Globus pallidus (tissue), 1 donor: ENCODE measurements around the gene CSMD2.
"Not testable (repeated sequence)": the region's sequence is repeated elsewhere in the genome, so short reads cannot be mapped to it uniquely, and the experiment has no call there.

Experiments
- DNase-seq: peaks from one replicate; pipeline ENCODE4 v3.0.0-alpha.2; 2015; ENCODE audit warnings: low spot score

Gene CSMD2

DNA sequence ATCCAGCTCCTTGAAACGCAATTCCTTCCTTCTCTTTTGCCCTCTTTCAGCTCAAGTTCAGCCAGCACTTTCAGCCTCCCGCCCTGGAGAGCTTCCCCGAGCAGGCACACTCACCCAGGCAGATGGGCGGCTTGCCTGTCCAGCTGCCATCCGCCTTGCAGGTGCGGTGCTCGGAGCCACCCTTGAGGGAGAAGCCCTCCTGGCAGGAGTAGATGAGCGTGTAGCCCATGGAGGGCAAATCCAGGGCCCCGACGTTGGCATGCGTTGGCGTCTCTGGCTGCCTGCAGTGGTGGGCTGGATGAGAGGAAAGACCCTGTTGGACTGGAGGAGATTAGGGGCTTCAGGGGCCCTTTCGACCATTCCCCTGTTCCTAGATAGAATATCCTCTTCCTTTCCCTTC lies 632.1 kb downstream of the CSMD2 start:
- DNase-seq, result no peak

- DNase-seq, result no peak
These were observed 632.8 kb downstream of the CSMD2 start for GRCh38 chr1:33532250-33532649.

GRCh38 chr1:33529957-33530356 lies 635.1 kb downstream of the CSMD2 start:
- no peak for DNase-seq

DNA sequence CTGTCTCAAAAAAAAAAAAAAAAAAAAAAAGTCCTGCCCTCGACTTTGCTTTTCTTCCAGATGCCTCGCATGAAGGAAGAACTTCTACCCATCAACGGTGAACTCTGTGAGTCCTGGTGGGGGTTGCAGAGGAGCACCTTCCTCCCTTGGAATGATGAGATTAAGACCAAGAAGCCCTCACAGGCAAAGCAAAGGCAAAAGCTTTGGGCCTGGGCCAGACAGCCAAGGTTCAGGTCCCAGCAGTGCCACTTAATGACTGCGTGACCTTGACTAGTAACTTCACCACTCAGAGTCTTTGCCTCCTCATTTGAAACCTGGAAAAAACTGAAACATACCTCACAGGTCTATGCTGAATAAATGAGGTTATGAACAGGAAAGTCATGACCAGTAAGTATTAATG lies 637.1 kb downstream of the CSMD2 start:
- DNase-seq, result no peak

DNA sequence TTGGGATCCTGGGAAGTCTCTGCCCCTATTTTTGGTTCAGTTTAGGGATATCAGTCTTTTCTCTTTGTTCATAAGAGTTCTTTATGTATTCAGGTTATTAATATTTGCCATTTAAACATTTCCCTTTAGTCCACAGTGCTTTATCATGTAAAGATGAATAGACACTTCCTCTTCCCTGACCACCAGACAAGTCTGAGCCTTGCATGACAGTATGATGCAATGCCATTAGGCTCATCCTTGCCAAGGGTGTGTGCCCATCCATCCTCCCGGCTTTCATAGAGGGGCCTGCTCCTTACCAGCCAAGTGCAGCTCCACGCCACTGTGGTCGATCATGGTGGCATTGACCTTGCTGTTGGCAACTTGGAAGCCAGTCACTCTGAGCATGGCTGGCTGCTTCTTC lies 640.4 kb downstream of the CSMD2 start:
- no peak for DNase-seq

DNA sequence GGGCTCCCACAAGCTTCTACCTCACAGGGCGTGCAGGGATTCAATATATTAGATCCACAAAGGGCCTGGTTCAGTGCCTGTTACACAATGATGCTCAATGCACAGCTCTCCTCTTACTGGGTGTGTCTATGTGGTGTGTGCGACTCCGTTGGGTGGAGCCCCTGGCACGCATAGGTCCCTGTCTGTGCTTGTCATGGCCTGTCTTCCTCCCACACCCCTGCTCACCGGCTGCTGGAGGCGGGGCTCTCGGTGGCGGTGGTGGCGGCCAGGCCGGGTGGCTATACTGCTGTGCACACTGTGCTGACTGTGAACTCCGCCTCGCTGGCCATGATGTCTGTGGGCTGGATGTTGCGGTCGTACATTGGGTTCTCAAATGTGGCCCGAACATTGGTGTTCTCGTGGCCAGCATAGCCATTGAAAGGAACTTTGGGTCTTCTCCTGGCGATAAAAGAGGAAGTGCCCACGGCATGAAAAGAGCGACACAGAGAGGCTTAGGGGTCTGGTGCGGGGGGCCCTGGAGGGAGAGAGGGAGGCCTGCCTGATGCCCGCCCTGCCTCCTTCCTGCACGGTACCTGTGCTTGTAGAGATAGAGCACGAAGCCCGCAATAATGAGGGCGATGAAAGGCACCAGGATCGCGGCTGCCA lies 645.7 kb downstream of the CSMD2 start:
- no peak for DNase-seq

DNA sequence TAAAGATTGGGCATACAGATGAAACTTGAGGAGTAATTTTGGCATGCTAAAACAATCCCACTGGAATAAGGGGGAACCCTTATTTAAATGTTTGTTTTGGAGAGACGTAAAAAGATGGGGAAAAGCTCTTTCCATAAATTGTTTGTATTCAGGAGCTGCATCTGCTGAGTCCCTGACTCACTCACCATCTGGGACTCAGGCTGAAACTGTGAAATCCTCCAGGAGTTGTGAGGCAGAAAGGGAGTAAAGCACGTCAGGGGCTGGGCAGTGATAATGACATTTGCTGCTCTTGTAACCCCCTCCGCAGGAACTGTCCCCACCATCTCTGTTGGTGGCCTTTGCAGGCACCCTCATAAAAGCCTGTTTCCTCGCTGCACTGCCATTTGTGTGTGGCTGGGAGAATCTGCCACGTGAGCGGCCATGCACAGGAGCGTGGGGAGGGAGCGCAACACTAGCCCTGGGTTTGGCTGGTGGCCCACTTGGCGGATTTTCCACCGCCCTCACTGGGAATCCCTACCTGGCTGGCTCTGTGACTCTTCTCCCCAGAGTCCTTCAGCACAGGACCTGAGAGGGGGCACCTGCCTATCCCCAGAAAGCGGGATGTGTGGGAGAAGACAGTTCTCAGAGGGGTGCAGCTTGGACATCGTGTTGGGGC lies 647.3 kb downstream of the CSMD2 start:
- DNase-seq, result no peak

DNA sequence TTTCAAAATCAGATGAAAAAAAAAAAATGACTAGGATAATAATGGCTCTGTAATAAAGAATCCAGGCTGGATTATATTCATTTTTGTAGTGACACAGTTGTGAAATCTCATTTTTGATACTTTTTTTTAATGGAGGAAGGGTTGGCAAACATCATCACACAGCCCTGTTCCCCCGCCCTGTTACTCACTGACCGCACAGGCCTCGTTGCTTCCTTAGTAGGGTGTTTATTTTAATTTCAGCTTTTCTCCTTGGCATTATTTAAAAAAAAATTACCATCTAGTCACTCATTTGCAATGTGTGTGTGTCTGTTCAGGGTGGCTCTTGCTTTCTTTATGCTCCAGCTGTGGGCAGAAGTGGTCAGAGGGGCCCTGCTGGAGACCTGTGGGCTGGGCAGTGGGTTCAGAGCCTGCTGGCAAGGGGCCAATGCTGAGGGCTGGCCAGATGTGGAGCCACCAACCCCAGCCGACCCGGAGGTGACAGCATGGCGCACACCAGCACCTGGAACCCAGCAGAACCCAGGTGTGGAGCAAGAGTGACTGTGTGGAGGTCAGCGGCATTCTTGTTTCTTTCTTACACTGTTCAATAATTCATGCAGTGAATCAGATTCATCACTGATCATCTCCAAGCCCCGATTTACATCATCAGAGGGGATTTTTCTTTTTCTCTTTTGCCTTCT lies 648.0 kb downstream of the CSMD2 start:
- no peak for DNase-seq

GRCh38 chr1:33516428-33516827 lies 648.6 kb downstream of the CSMD2 start:
- no peak for DNase-seq

DNA sequence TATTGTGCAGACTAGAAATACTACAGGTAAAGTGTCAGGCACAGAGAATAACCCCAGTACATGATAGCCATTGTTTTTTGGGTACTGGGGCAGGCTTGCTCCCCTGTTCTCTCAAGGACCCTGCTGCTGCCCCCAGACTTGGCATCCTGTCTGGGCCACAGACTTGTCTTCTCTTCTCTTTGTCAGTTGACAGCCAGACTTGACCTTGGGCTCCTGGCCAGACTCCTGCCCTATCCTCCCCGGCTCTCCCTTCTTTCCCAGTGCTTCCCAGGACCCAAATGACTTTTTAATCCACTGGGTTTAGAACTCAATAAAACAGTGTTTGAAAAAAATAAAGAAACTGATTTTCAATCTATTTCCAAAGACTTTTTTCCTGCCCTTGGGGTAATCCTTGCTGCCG lies 649.4 kb downstream of the CSMD2 start:
- DNase-seq, result no peak

DNA sequence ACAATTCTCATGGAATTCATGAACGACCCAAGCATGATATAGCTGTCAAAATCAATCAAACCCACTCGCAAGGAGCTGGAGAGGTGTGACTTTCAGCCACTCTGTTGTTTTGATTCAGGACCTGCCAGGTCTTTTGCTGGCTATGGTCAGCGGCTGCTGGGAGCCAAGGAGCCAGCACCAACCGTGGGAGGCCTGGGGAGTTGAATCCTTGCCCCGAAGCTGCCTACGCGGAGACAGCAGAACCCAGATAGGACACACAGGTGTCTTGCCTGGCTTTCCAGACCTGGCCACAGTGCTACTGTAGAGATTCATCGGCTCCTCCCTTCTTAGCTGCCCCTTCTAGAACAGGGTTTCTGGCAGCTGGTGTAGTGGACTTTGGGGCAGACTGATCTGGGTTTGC lies 649.9 kb downstream of the CSMD2 start:
- DNase-seq, result no peak

DNA sequence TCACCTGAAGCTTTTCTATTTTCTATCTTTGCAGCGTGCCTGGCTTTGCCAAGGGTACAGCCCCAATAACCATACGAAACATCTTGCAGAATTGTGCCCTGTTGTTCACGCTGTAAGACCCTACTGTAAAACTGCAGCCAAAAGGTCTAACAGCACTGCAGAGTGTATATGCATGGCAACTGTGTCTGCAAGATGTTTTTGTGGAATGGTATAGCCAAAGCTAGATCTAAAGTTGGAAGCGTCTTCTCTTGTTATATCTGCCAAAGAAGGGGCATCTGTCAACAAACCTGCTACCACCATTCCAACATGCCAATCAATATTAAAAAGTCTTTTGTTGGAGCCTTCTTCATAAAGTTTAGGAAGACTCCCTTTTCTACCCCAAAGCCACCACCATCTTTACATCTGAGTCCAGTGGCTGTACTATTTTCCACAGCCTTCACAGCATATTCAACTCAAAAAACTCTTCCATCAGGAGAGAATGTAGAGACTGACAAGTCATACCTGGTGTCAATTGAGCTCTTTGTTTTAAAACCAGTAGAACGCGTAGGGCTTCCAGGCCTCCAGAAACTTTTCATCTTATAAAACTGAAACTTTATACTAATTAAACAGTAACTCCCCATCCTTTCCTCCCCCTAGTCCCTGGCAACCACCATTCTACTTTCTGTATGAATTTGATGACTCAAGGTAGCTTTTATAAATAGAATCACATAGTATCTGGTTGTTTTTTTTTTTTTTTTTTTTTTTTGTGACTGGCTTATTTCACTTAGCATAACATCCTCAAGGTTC lies 652.6 kb downstream of the CSMD2 start:
- no peak for DNase-seq

GRCh38 chr1:33509276-33509675 lies 655.8 kb downstream of the CSMD2 start:
- not testable (repeated sequence) for DNase-seq

GRCh38 chr1:33508151-33508550 lies 656.9 kb downstream of the CSMD2 start:
- no peak for DNase-seq

- no peak for DNase-seq
These were observed 657.4 kb downstream of the CSMD2 start for GRCh38 chr1:33507661-33508060.

- no peak for DNase-seq
These were observed 661.5 kb downstream of the CSMD2 start for GRCh38 chr1:33503506-33503905.

DNA sequence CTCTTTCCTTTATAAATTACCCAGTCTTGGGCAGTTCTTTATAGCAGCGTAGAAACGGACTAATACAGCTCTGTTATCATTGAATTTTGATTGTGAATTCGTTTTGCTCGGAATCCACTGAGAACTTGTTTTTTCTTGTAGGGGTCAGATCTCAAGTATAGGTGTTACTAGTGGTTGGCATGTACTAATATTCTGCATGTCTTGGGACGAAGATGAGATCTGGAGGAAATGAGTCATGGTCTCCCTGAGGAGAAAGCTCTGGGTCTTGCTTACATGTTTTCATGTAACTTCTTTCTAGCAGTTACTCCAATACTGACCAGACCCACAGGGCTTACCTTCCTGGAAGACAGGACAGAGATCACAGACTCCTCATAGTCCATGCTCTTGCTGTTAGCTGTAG lies 662.3 kb downstream of the CSMD2 start:
- DNase-seq, result no peak

DNA sequence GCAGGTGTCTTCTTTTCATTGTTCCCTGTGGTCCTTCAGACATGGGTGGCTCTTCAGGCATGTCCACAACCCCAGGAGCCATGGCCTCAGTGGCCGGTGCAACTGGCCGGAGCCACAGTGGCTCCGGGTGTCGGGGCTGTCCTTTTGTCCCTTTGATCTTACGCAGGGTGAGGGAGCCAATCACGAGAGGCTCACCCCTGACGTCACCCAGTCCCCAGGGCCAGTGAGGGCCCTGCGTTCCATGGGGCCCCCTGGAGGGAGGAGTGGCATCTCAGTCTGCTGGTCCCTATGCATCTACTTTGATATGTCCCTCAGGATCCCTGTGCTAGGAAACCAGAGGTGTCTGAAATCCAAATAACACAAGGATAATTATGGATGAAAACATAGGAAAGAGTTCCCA lies 663.3 kb downstream of the CSMD2 start:
- DNase-seq, result no peak

GRCh38 chr1:33501309-33501708 lies 663.7 kb downstream of the CSMD2 start:
- no peak for DNase-seq

GRCh38 chr1:33500547-33500946 lies 664.5 kb downstream of the CSMD2 start:
- DNase-seq, result no peak

DNA sequence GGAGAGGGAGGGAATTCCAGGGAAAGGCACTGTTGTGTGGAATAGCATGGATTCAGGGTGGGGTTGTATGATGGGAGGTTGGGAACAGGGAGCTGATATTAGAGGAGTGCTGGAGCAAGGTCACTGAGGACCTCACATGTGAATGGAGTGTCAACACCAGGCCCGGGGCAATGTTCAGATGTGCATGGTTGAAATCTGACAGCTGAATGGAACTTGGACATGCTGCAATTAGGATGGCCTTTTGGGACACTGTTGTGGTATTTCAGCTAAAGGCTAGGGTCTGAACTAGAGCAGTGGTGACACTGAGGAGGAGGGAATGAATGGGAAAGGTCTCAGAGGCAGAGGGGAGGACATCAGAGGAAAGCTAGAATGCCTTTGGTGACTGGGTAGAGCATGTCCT lies 667.6 kb downstream of the CSMD2 start:
- no peak for DNase-seq

DNA sequence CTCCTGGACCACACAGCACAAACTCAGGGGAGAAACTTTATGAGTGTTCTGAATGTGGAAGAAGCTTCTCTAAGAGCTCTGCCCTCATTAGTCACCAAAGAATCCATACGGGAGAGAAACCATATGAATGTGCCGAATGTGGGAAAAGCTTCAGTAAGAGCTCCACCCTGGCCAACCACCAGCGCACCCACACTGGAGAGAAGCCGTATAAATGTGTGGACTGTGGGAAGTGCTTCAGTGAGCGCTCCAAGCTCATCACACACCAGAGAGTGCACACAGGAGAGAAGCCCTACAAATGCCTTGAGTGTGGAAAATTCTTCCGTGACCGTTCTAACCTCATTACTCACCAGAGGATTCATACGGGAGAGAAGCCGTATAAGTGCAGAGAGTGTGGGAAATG lies 670.1 kb downstream of the CSMD2 start:
- no peak for DNase-seq

GRCh38 chr1:33488624-33489023 lies 676.4 kb downstream of the CSMD2 start:
- DNase-seq, result no peak
